Measurements from ENCODE around the gene TSPAN9.

Gene TSPAN9

GRCh38 chr12:3281588-3282383 lies 204.6 kb downstream of the TSPAN9 start:
- DNase-seq = no peak

- DNase-seq = no peak
Observed at GRCh38 chr12:3282384-3282670, 205.1 kb downstream of the TSPAN9 start.

GRCh38 chr12:3283137-3283680 lies 206.0 kb downstream of the TSPAN9 start:
- DNase-seq = no peak

GRCh38 chr12:3284405-3284804 lies 207.2 kb downstream of the TSPAN9 start:
- no peak for DNase-seq

GRCh38 chr12:3285570-3285969 lies 208.4 kb downstream of the TSPAN9 start:
- DNase-seq = no peak

GRCh38 chr12:3288690-3289089 lies 211.5 kb downstream of the TSPAN9 start:
- no peak for DNase-seq

GRCh38 chr12:3289702-3290101 lies 212.5 kb downstream of the TSPAN9 start:
- DNase-seq = no peak

- no peak for DNase-seq
Observed at GRCh38 chr12:3291939-3292338, 214.8 kb downstream of the TSPAN9 start.

- DNase-seq = no peak
Observed at GRCh38 chr12:3292677-3293412, 215.7 kb downstream of the TSPAN9 start.

DNA sequence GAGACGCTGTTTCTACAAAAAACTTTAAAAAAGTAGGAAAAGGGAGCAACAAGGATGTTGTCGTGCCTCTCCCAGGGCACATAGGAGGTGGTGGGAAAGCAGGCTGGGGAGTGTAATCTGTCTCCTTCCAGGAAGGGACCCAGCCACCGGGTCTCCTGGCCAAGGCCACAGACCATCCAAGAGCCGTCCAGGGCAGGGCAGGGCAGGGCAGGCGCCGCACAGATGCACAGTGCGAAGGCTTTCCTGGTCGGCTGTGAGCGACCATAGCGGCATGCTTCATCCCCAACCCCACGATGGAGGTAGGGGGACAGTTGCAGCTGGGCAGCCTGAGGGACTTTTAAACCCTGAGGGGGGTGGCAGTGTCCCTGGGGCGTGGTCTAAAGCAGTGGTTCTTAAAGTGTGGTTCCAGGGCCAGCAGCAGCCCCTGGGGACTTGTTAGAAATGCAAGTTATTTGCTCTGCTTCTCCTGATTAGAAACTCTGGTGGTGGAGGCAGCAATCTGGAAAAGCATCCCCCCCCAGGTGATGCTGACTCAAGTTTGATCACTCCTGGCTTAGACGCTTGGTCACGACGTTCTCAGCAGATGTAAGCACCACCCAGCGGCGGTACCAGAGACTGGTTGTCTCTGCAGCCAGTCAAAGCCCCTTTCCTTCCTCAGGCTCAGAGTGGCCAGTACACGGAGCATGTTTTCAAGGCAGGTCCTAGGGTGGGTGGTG lies 216.4 kb downstream of the TSPAN9 start:
- no peak for DNase-seq

GRCh38 chr12:3294481-3294911 lies 217.3 kb downstream of the TSPAN9 start:
- DNase-seq = no peak

GRCh38 chr12:3295225-3295624 lies 218.0 kb downstream of the TSPAN9 start:
- no peak for DNase-seq

DNA sequence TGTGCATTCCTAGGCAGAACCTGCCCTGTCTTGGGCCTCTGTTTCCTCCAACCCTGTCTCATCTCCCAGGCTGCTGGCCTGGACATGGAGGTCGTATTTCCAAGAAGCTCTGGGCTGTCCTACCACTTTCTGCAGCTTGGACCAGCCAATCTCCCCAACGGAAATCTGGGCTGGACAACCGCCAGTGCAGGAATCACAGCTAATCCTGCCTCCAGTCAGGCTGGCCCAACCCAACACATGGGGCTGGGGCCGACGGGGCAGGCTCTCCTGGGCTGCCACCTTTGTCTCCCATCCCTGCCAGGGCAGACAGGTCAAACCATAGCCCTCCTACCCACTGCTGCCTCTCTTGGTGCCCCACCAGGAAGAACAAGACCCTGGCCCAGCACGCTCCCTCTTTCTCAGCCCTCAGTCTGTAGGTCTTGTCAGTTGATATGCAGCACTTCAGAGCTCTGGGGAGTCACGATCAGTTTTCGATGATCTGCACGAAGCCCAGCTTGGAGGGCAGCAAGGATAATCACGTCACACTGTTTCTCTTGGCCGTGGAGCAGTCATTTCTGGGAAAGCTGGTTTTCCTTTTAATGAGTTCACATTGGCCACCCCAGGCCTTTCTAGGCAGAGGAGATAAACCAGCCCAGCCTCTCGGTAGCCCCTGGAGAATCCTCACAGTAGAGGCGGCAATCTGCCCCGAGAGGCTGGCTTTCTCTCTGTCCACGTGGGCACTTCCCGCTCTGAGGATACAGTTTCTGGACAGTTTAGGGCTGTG lies 218.6 kb downstream of the TSPAN9 start:
- DNase-seq = no peak

GRCh38 chr12:3296409-3296701 lies 219.2 kb downstream of the TSPAN9 start:
- no peak for DNase-seq

DNA sequence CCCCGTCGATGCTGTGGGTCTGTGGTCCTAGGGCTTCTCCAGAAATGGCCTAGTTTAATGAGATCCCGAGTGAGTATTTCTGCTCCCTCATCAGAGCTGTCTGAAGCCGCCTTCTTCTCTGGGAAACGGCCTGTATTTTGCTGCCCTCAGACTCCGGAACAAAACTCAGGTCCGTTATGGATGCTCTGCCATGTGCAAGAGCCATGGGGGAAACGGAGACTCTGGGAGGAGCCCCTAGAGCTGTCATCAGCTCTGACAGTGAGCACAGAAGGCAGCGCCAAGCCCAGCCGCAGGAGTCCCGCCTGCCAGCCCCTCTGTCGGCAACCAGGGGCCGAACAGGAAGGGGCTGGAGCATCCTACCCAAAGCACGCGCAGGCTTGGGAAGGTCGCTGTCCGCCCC lies 221.4 kb downstream of the TSPAN9 start:
- DNase-seq = no peak

DNA sequence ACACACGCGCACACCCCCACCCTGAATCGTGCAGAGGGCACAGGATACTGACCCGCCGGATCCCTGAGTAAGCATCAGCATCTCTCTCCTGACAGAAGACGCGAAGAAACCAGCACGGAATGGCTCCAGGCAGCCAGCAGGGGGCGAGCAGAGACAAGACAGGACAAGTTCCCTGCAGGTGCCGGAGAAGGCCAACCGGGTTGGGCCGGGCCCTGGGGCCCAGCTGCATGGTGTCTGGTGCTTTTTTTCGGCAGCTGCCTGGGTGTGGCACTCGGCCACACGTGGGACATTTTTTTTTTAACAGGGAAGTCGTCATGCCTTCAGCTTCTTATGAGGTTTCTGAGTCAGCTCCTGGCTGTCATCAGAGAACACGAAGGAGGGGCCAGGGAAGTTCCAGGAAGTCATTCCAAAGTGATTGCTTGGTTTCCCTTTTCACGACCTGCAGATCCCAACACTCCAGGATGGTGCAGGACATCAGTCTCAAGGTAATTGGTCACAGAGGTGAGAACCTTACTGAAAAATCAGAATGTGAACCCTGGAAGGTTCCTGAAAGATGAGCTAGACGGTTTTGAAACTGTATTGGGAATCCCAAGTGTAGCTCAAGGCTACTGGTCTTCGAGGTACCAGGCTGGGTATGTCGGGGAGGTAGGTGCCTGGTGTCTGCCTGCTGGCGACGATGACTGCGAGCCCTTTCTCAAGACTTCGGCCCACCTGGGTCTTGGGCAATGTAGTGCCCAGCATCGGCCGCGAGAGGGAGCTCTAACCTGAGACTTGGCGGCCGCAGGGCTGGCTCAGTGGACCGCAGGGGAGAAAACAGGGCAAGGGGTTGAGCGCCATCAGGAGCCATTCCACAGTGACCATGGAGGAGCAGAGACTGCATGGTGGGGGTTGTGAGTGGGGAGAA lies 223.0 kb downstream of the TSPAN9 start:
- peak; percentile 88 to 97 for DNase-seq

DNA sequence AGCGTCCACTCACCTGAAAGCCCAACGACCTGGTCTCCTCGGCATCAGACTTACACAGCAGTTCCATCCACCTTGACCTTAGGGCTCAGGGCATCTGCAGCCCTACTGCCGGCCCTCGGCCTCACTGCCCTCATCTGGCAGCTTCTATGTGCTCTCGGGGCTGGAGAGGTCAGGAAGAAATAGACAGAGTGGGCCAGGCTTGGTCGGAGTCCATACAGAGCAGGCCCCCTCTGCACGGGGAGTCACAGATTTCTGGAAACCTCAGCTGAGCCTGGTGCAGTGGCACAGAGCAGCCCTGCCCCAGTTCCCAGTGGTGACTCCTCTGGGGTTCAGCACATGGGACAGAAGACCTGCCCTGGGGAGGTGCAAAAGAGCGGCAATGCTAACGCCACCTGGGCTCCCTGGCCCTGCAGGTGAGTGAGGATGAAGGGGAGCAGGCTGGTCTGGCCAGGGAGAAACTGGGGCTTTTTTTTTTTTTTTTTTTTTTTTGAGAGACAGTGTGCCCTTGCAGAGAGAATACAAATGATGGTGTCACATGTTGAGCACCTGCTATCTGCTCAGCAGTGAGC lies 223.7 kb downstream of the TSPAN9 start:
- no peak for DNase-seq

DNA sequence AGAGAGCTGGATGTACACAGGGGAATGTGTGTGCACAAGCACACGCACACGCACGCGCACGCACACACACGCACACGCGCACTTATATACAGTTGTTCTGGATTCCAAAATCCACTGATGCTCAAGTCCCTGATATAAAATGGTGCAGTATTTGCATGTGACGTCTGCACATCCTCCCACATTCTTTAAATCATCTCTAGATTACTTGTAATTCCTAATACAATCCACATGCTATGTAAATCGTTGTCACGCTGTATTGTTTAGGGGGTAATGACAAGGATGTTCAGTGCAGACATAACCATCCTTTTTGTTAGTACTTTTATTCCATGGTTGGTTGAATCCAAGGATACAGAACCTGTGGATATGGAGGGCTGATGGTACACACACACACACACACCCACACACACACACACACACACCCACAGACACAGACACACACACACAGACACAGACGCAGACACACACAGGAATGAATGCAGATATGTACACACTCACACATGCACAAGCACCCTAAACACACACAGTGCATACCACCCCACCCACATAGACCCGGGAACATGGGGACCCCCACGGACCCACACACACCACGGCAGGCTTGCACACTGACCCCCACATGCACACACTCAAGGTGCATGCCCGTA lies 225.3 kb downstream of the TSPAN9 start:
- no peak for DNase-seq

GRCh38 chr12:3303410-3304136 lies 226.4 kb downstream of the TSPAN9 start:
- no peak for DNase-seq

DNA sequence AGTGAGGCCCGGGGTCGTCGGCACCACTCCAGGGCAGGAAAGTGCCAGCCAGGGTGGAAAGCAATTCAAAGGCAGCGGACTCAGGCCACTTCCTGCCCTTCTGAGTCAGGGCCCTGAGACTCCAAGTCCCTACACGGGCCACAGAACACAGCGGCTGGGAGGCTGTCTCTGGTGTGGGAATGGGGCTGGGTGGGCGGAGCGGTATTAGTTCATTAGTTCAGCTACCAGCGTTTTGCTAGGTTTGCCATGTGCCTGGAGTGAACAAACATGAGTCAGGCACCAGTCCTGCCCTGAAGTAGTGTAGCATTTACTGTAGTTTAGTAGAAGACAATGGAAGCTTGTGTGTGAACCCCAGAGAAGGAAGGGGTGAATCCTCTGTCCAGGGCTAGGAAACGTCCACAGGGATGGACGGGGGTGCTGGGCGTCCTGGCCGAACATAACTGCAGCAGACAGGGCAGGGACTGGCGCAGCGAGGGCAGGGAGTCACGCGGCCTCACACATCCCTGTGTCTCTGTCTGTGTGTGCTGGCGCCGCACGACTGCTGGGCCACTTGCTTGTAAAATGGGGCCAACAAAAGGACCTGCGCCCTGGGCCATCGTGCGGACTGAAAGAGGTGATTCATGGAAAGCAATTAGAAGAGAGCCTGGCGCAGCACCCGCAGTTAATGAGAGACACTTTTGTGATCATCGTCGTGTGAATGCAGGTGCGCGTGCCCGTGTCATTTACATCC lies 227.4 kb downstream of the TSPAN9 start:
- no peak for DNase-seq
